Neuronal stem cell (in vitro differentiated cells): Measurements from ENCODE around the gene MTFR2.
A peak's percentile ranks its signal among the peaks of the same experiment; 100 is the strongest.

Experiments used
- DNase-seq: peaks from one replicate; pipeline ENCODE4 v3.0.0-alpha.2; 2013; ENCODE audit warnings: low spot score
- H2AFZ ChIP-seq: one replicate; pipeline ENCODE4 v1.6.1; 2013; ENCODE audit warnings: mild to moderate bottlenecking, low read length, inconsistent platforms
- H2AK5ac ChIP-seq: 2 replicates; pipeline ENCODE4 v1.6.1; 2013; ENCODE audit warnings: low read depth, mild to moderate bottlenecking, inconsistent platforms, low read length, moderate library complexity, mixed read lengths
- H2BK120ac ChIP-seq: 2 replicates; pipeline ENCODE4 v1.6.1; 2013; ENCODE audit warnings: low read depth, mild to moderate bottlenecking, inconsistent platforms, low read length, moderate library complexity, mixed read lengths
- H2BK12ac ChIP-seq: one replicate; pipeline ENCODE4 v1.6.1; 2013; ENCODE audit warnings: low read length, inconsistent platforms
- H2BK15ac ChIP-seq: 2 replicates; pipeline ENCODE4 v1.6.1; 2013; ENCODE audit warnings: mild to moderate bottlenecking, low read length, inconsistent platforms, mixed read lengths
- H2BK5ac ChIP-seq: one replicate; pipeline ENCODE4 v1.6.1; 2013; ENCODE audit warnings: inconsistent platforms, mild to moderate bottlenecking, low read length, moderate library complexity
- H3K14ac ChIP-seq: one replicate; pipeline ENCODE4 v1.6.1; 2013; ENCODE audit warnings: low read length, inconsistent platforms
- H3K18ac ChIP-seq: 2 replicates; pipeline ENCODE4 v1.6.1; 2013; ENCODE audit warnings: low read length, inconsistent platforms
- H3K23ac ChIP-seq: 2 replicates; pipeline ENCODE4 v1.6.1; 2013; ENCODE audit warnings: low read depth, mild to moderate bottlenecking, mixed read lengths, low read length, inconsistent platforms; ENCODE audit not compliant: poor library complexity
- H3K27ac ChIP-seq: replicated peaks from 3 replicates; pipeline ENCODE4 v1.5.1; 2013; ENCODE audit warnings: low read length, inconsistent platforms
- H3K27me3 ChIP-seq, 3 experiments: 2 replicates each; pipeline ENCODE4 v1.6.1; 2013; ENCODE audit warnings: low read length in 3 of 3, mild to moderate bottlenecking in 2 of 3, inconsistent platforms in 1 of 3, low read depth in 1 of 3, mixed read lengths in 1 of 3, moderate library complexity in 1 of 3; ENCODE audit not compliant: control insufficient read depth in 3 of 3, insufficient read depth in 3 of 3
- H3K36me3 ChIP-seq, 2 donors: replicated peaks in 1 of 2; 2 replicates each; pipeline ENCODE4 v1.6.1; 2013; ENCODE audit warnings: low read length in 2 of 2; ENCODE audit not compliant: control insufficient read depth in 2 of 2, insufficient read depth in 2 of 2
- H3K4ac ChIP-seq: 2 replicates; pipeline ENCODE4 v1.6.1; 2013; ENCODE audit warnings: inconsistent platforms, mild to moderate bottlenecking, low read length, moderate library complexity
- H3K4me1 ChIP-seq, 2 donors: 1 replicate in 1 of 2; 2 replicates in 1 of 2; pipeline ENCODE4 v1.6.1; 2013; ENCODE audit warnings: low read length in 2 of 2, low read depth in 1 of 2; ENCODE audit not compliant: control insufficient read depth in 2 of 2, insufficient read depth in 1 of 2
- H3K4me2 ChIP-seq: one replicate; pipeline ENCODE4 v1.6.1; 2013; ENCODE audit warnings: mild to moderate bottlenecking, low read length, inconsistent platforms; ENCODE audit not compliant: insufficient read depth, poor library complexity, severe bottlenecking
- H3K4me3 ChIP-seq, 2 donors: 2 replicates each; pipeline ENCODE4 v1.5.1; 2013; ENCODE audit warnings: low read length in 2 of 2, mild to moderate bottlenecking in 2 of 2, inconsistent platforms in 1 of 2, moderate library complexity in 1 of 2
- H3K79me1 ChIP-seq: one replicate; pipeline ENCODE4 v1.6.1; 2013; ENCODE audit warnings: low read depth, mild to moderate bottlenecking, inconsistent platforms, low read length, moderate library complexity
- H3K9ac ChIP-seq: one replicate; pipeline ENCODE4 v1.6.1; 2013; ENCODE audit warnings: mild to moderate bottlenecking, low read depth, low read length, inconsistent platforms; ENCODE audit not compliant: poor library complexity
- H3K9me3 ChIP-seq, 2 donors: replicated peaks in 1 of 2; 2 replicates each; pipeline versions ENCODE3 to v1.6.1; 2013; ENCODE audit warnings: low read length in 2 of 2, mild to moderate bottlenecking in 2 of 2, inconsistent platforms in 1 of 2, low read depth in 1 of 2, mixed read lengths in 1 of 2, moderate library complexity in 1 of 2; ENCODE audit not compliant: control insufficient read depth in 2 of 2, insufficient read depth in 1 of 2
- H4K8ac ChIP-seq: one replicate; pipeline ENCODE4 v1.6.1; 2013; ENCODE audit warnings: low read depth, mild to moderate bottlenecking, inconsistent platforms, low read length, moderate library complexity
- H4K91ac ChIP-seq: one replicate; pipeline ENCODE4 v1.6.1; 2013; ENCODE audit warnings: low read length, low read depth, mild to moderate bottlenecking, inconsistent platforms; ENCODE audit not compliant: poor library complexity
- WGBS, 2 donors: extraction: QIAGEN DNeasy Blood & Tissue Kit; methylation state at CpG; one replicate each; pipeline ENCODE4 v1.1.7; 2013; ENCODE audit warnings: missing lambda C conversion rate in 2 of 2, mixed read lengths in 1 of 2; ENCODE audit not compliant: insufficient read length in 2 of 2, insufficient replicate concordance in 1 of 2; ENCODE audit errors: extremely low coverage in 2 of 2; 5-methylcytosine and 5-hydroxymethylcytosine counted together

The MTFR2 gene

GRCh38 chr6:136251394-136251793 is 1.3 kb upstream of the MTFR2 start:
- H2BK5ac ChIP-seq = no peak overlapping the region
- no peaks in the 10 kb centered on the region for H3K9me3 ChIP-seq
- H3K36me3 ChIP-seq = peaks cover 0 to 3% of the 10 kb centered on the region in 2 donors
- H4K8ac ChIP-seq = no peak overlapping the region
- H4K91ac ChIP-seq = no peak overlapping the region
- no peak overlapping the region for H3K27ac ChIP-seq
- H3K18ac ChIP-seq = no peak overlapping the region
- no peak overlapping the region for H3K9ac ChIP-seq
- H3K23ac ChIP-seq = no peak overlapping the region
- H2AFZ ChIP-seq = no peak overlapping the region
- H3K4me3 ChIP-seq = no peak overlapping the region
- WGBS, 2 donors = no CpG with 5 or more reads among the region's 4 CpGs
- no peak overlapping the region for H2BK15ac ChIP-seq
- no peak overlapping the region for H2BK12ac ChIP-seq
- DNase-seq = no peak
- peaks cover 0 to 2% of the 10 kb centered on the region in 2 donors for H3K4me1 ChIP-seq
- H2AK5ac ChIP-seq = no peak overlapping the region
- no peak overlapping the region for H3K14ac ChIP-seq
- no peak overlapping the region for H3K4me2 ChIP-seq
- no peak overlapping the region for H3K4ac ChIP-seq
- H2BK120ac ChIP-seq = no peak overlapping the region
- no peaks in the 10 kb centered on the region for H3K79me1 ChIP-seq
- no peaks in the 10 kb centered on the region for H3K27me3 ChIP-seq

GRCh38 chr6:136250686-136251008 is 536 bp upstream of the MTFR2 start:
- H2BK120ac ChIP-seq = no peak overlapping the region
- no peak overlapping the region for H2BK5ac ChIP-seq
- no peak overlapping the region for H3K9ac ChIP-seq
- H3K14ac ChIP-seq = no peak overlapping the region
- no peaks in the 10 kb centered on the region for H3K27me3 ChIP-seq
- peak overlapping the region; percentile 72 for H3K4me2 ChIP-seq
- H3K79me1 ChIP-seq = no peaks in the 10 kb centered on the region
- no peak overlapping the region for H3K4ac ChIP-seq
- peaks cover 0 to 4% of the 10 kb centered on the region in 2 donors for H3K36me3 ChIP-seq
- WGBS, 2 donors = no CpG with 5 or more reads among the region's 8 CpGs
- no peak overlapping the region for H2BK12ac ChIP-seq
- no peak overlapping the region for H3K27ac ChIP-seq
- H2BK15ac ChIP-seq = no peak overlapping the region
- H3K23ac ChIP-seq = no peak overlapping the region
- no peak for DNase-seq
- peak overlapping the region; percentile 63 for H3K18ac ChIP-seq
- no peaks in the 10 kb centered on the region for H3K9me3 ChIP-seq
- H4K91ac ChIP-seq = no peak overlapping the region
- H3K4me1 ChIP-seq = peaks cover 0 to 2% of the 10 kb centered on the region in 2 donors
- H4K8ac ChIP-seq = no peak overlapping the region
- H2AK5ac ChIP-seq = no peak overlapping the region
- peak overlapping the region; percentile 78 to 85 for H3K4me3 ChIP-seq
- peak overlapping the region; percentile 84 for H2AFZ ChIP-seq

GRCh38 chr6:136249336-136249735 is 775 bp downstream of the MTFR2 start:
- no peaks in the 10 kb centered on the region for H3K79me1 ChIP-seq
- H2BK120ac ChIP-seq = no peak overlapping the region
- H3K27me3 ChIP-seq = no peaks in the 10 kb centered on the region
- H2AFZ ChIP-seq = peak overlapping the region; percentile 91
- H3K27ac ChIP-seq = no peak overlapping the region
- no peak overlapping the region for H3K4ac ChIP-seq
- H3K36me3 ChIP-seq = peaks cover 0 to 7% of the 10 kb centered on the region in 2 donors
- H3K4me2 ChIP-seq = peak overlapping the region; percentile 82
- H3K14ac ChIP-seq = no peak overlapping the region
- no peak overlapping the region for H2BK15ac ChIP-seq
- no CpG with 5 or more reads among the region's 6 CpGs for WGBS, 2 donors
- no peak overlapping the region for H4K8ac ChIP-seq
- peaks cover 0 to 2% of the 10 kb centered on the region in 2 donors for H3K4me1 ChIP-seq
- H3K18ac ChIP-seq = no peak overlapping the region
- H3K9me3 ChIP-seq = no peaks in the 10 kb centered on the region
- DNase-seq = no peak
- H2BK12ac ChIP-seq = no peak overlapping the region
- H3K4me3 ChIP-seq = peak overlapping the region; percentile 78 to 87
- no peak overlapping the region for H3K9ac ChIP-seq
- no peak overlapping the region for H4K91ac ChIP-seq
- H2AK5ac ChIP-seq = no peak overlapping the region
- no peak overlapping the region for H3K23ac ChIP-seq
- no peak overlapping the region for H2BK5ac ChIP-seq

GRCh38 chr6:136244061-136244616 is 6.0 kb downstream of the MTFR2 start:
- Histone ChIP-seq H4K8ac (no peak overlapping the region), H3K27me3 (no peaks in the 10 kb centered on the region), H2BK15ac (no peak overlapping the region), H3K4me2 (no peak overlapping the region), H3K36me3 (peaks cover 0 to 50% of the 10 kb centered on the region in 2 donors), H3K14ac (no peak overlapping the region), H3K4me3 (no peak overlapping the region), H3K23ac (no peak overlapping the region), H2AK5ac (no peak overlapping the region), H3K4ac (no peak overlapping the region), H3K9me3 (no peaks in the 10 kb centered on the region), H3K27ac (no peak overlapping the region), H2BK12ac (no peak overlapping the region), H2BK120ac (no peak overlapping the region), H3K9ac (no peak overlapping the region), H2AFZ (no peak overlapping the region), H3K79me1 (no peaks in the 10 kb centered on the region), H3K18ac (no peak overlapping the region), H4K91ac (no peak overlapping the region), H3K4me1 (no peaks in the 10 kb centered on the region), H2BK5ac (no peak overlapping the region)
- no peak for DNase-seq
- WGBS, 2 donors = no CpG with 5 or more reads among the region's 5 CpGs
